Activated CD8-positive, alpha-beta T cell treated with anti-CD3 and anti-CD28 coated beads, Interleukin-2, amount 10 ng/mL, durations not matched to agents 7 days and 5 days (primary cell): ENCODE data around the gene KNTC1. TPM values are rescaled to one million over a fixed set of nuclear protein-coding genes. Genes with fewer than 3 reads are reported as not detected.
"Not testable (repeated sequence)": the region's sequence is repeated elsewhere in the genome, so short reads cannot be mapped to it uniquely, and the experiment has no call there.

Experiments used
- ATAC-seq: fragments of 150-1000 bp; cut with Tn5 transposase; one replicate; pipeline ENCODE4 v1.10.0; 2021; ENCODE audit warnings: moderate library complexity
- CTCF ChIA-PET: fragments of 350-600 bp; sonication (Branson Sonifier 250); formaldehyde crosslinking; loops from one replicate; lab custom pipeline; 2021; ENCODE audit warnings: antibody characterized with exemption; lab: Charles Lee
- POLR2A ChIA-PET: fragments of 350-600 bp; sonication (Branson Sonifier 250); formaldehyde crosslinking; loops from one replicate; lab custom pipeline; 2021; ENCODE audit warnings: antibody characterized with exemption; lab: Charles Lee
- DNase-seq: peaks from one replicate; pipeline ENCODE4 v3.0.0-alpha.2; 2020
- H3K27ac Mint-ChIP-seq: one replicate; pipeline ENCODE4 v1.8.0; 2021; ENCODE audit warnings: mild to moderate bottlenecking, mixed read lengths
- H3K27me3 Mint-ChIP-seq: one replicate; pipeline ENCODE4 v1.8.0; 2021; ENCODE audit warnings: low read depth, mixed read lengths
- H3K36me3 Mint-ChIP-seq: one replicate; pipeline ENCODE4 v1.8.0; 2021; ENCODE audit warnings: low read depth, mixed read lengths
- H3K4me1 Mint-ChIP-seq: one replicate; pipeline ENCODE4 v1.8.0; 2021; ENCODE audit warnings: low read depth, mixed read lengths
- H3K4me3 Mint-ChIP-seq: one replicate; pipeline ENCODE4 v1.8.0; 2021; ENCODE audit warnings: mild to moderate bottlenecking, mixed read lengths
- H3K9me3 Mint-ChIP-seq: one replicate; pipeline ENCODE4 v1.8.0; 2022; ENCODE audit warnings: mixed read lengths; ENCODE audit not compliant: insufficient read depth
- total RNA-seq, 2 experiments: library from RNA; stranded (reverse); gene quantifications; one replicate each; pipeline ENCODE4 v1.2.3, GENCODE V29; 2021

Gene KNTC1
- total RNA-seq, 2 experiments from 2014 or later = 139 to 147 TPM

- Mint-ChIP-seq H3K4me1 (peaks cover 7% of the 10 kb centered on the region), H3K36me3 (peaks cover 6% of the 10 kb centered on the region), H3K27me3 (no peaks in the 10 kb centered on the region), H3K4me3 (no peak overlapping the region), H3K9me3 (no peaks in the 10 kb centered on the region), H3K27ac (no peak overlapping the region)
- ATAC-seq (no peak), DNase-seq (no peak)
- ChIA-PET POLR2A (no interaction called here), CTCF (no interaction called here)
Measured at GRCh38 chr12:122651520-122652224, 124.6 kb downstream of the KNTC1 start.

DNA sequence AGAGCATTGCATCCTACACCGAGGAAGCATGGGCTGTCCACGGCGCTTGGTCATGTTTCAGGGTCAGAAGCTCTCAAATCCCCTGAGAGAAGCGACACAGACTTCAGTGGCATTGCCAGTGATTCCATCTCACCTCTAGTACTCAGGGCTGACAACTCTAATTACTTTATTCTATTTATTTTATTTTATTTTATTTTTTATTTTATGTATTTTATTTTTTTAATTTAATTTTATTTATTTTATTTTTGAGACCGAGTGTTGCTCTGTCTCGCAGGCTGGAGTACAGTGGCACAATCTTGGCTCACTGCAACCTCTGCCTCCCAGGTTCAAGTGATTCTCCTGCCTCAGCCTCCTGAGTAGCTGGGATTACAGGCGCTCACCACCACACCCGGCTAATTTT lies 126.2 kb downstream of the KNTC1 start:
- ATAC-seq, H3K27me3 Mint-ChIP-seq, CTCF ChIA-PET, H3K4me3 Mint-ChIP-seq, DNase-seq, H3K27ac Mint-ChIP-seq, H3K9me3 Mint-ChIP-seq, H3K36me3 Mint-ChIP-seq, H3K4me1 Mint-ChIP-seq: not testable (repeated sequence)
- POLR2A ChIA-PET = interaction anchor here (0.7 kb wide), 1 partner anchor 850 kb away, joined by 3 read pairs; no protein-coding TSS in a partner anchor

- POLR2A ChIA-PET = no interaction called here
- no peak for DNase-seq
- Mint-ChIP-seq H3K4me1 (no peaks in the 10 kb centered on the region), H3K4me3 (no peak overlapping the region), H3K27ac (no peak overlapping the region), H3K36me3 (no peaks in the 10 kb centered on the region), H3K9me3 (no peaks in the 10 kb centered on the region), H3K27me3 (no peaks in the 10 kb centered on the region)
- CTCF ChIA-PET = no interaction called here
- ATAC-seq = no peak
Measured at GRCh38 chr12:122656298-122656697, 129.2 kb downstream of the KNTC1 start.

DNA sequence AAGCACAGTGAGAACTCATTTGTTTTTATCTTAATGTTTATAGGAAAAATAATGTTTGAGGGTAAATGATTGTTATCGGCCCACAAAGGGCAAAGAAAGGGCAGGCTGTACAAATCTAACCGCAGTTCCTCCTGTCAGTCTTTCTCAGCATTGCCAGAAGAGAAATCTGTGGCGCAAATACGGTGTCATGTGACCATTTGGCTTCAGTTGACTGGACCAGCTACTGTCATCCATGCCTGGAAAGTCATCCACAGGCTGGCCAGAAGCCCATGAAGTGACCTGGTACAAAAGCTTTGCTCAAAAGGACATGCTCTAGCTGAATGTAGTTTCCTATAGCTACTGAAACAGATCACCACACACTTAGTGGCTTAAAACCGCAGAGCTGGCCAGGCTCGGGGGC lies 132.5 kb downstream of the KNTC1 start:
- DNase-seq (no peak), ATAC-seq (no peak)
- no peaks in the 10 kb centered on the region for H3K9me3 Mint-ChIP-seq
- ChIA-PET POLR2A (interaction anchor here (0.7 kb wide), 1 partner anchor 60 kb away, joined by 3 read pairs; no protein-coding TSS in a partner anchor), CTCF (no interaction called here)
- H3K27ac Mint-ChIP-seq = no peak overlapping the region
- H3K27me3 Mint-ChIP-seq = no peaks in the 10 kb centered on the region
- H3K4me1 Mint-ChIP-seq = no peaks in the 10 kb centered on the region
- H3K4me3 Mint-ChIP-seq = no peak overlapping the region
- peaks cover 2% of the 10 kb centered on the region for H3K36me3 Mint-ChIP-seq

- Mint-ChIP-seq H3K4me3 (no peak overlapping the region), H3K27ac (no peak overlapping the region), H3K4me1 (no peaks in the 10 kb centered on the region), H3K36me3 (peaks cover 2% of the 10 kb centered on the region), H3K9me3 (no peaks in the 10 kb centered on the region), H3K27me3 (no peaks in the 10 kb centered on the region)
- ChIA-PET CTCF (no interaction called here), POLR2A (no interaction called here)
- ATAC-seq = no peak
- DNase-seq = no peak
Measured at GRCh38 chr12:122661246-122661645, 134.2 kb downstream of the KNTC1 start.

DNA sequence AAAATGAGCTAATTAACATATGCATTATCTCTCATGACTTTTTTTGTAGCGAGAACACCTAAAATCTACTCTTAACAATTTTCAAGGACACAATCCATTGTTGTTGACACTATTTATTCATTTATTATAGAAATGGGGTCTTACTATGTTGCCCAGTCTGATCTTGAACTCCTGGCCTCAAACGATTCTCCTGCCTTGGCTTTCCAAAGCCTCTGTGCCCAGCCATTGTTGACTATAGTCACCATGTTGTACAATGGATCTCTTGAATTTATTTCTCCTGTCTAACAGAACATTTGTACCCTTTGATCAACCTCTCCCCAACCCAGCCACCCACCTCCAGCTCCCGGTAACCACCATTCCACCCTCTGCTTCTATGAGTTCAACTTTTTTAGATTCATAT lies 134.9 kb downstream of the KNTC1 start:
- no peaks in the 10 kb centered on the region for H3K27me3 Mint-ChIP-seq
- no peak overlapping the region for H3K27ac Mint-ChIP-seq
- H3K36me3 Mint-ChIP-seq = peaks cover 2% of the 10 kb centered on the region
- no peaks in the 10 kb centered on the region for H3K9me3 Mint-ChIP-seq
- DNase-seq (no peak), ATAC-seq (no peak)
- H3K4me3 Mint-ChIP-seq = no peak overlapping the region
- ChIA-PET POLR2A (no interaction called here), CTCF (no interaction called here)
- H3K4me1 Mint-ChIP-seq = no peaks in the 10 kb centered on the region

GRCh38 chr12:122665349-122665748 lies 138.3 kb downstream of the KNTC1 start:
- ChIA-PET CTCF (interaction anchor here (0.6 kb wide), 1 partner anchor 52 kb away, joined by 4 read pairs; no protein-coding TSS in a partner anchor), POLR2A (interaction anchor here (0.6 kb wide), 1 partner anchor 1650 kb away, joined by 3 read pairs; no protein-coding TSS in a partner anchor)
- ATAC-seq = no peak
- DNase-seq = no peak
- no peak overlapping the region for H3K27ac Mint-ChIP-seq
- no peaks in the 10 kb centered on the region for H3K27me3 Mint-ChIP-seq
- H3K4me1 Mint-ChIP-seq = no peaks in the 10 kb centered on the region
- no peaks in the 10 kb centered on the region for H3K9me3 Mint-ChIP-seq
- peaks cover 2% of the 10 kb centered on the region for H3K36me3 Mint-ChIP-seq
- no peak overlapping the region for H3K4me3 Mint-ChIP-seq

DNA sequence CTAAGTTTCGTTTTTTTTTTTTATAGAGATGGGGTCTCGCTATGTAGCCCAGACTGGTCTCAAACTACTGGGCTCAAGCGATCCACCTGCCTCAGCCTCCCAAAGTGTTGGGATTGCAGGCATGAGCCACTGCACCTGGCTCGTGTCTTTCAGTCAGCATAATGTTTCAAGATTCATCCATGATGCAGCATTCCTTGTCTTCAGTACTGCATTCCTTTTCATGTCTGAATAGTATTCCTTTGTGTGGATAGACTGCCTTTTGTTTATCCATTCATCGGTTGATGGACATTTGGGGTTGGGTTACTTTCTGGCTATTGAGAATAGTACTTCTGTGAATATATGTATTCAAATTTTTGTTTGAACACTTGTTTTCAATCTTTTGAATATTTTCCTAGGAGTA lies 138.7 kb downstream of the KNTC1 start:
- ChIA-PET POLR2A (interaction anchor here (0.6 kb wide), 1 partner anchor 1651 kb away, joined by 3 read pairs; no protein-coding TSS in a partner anchor), CTCF (interaction anchor here (0.6 kb wide), 1 partner anchor 52 kb away, joined by 4 read pairs; no protein-coding TSS in a partner anchor)
- H3K36me3 Mint-ChIP-seq = peaks cover 2% of the 10 kb centered on the region
- DNase-seq (no peak), ATAC-seq (no peak)
- H3K27me3 Mint-ChIP-seq = no peaks in the 10 kb centered on the region
- H3K27ac Mint-ChIP-seq = no peak overlapping the region
- H3K9me3 Mint-ChIP-seq = no peaks in the 10 kb centered on the region
- no peak overlapping the region for H3K4me3 Mint-ChIP-seq
- no peaks in the 10 kb centered on the region for H3K4me1 Mint-ChIP-seq

DNA sequence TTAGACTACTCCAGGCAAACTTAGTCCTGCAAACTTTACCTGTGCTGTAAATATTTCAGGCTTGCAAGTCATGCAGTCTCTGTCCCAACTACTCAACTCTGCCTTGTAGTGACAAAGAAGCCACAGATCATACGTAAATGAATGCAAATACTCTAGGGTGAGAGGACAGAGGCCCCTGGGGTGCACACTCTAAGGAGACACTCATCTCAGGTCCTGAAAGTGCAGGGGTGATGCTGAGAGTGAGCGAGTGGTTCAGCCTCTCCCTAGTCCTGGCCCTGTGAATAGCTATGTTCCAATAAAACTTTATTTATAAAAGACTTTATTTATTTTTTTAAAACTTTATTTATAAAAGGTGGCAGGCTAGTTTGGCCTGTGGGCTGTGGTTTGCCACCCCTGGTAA lies 141.2 kb downstream of the KNTC1 start:
- no peak overlapping the region for H3K27ac Mint-ChIP-seq
- H3K9me3 Mint-ChIP-seq = no peaks in the 10 kb centered on the region
- no peaks in the 10 kb centered on the region for H3K4me1 Mint-ChIP-seq
- POLR2A ChIA-PET = no interaction called here
- no peaks in the 10 kb centered on the region for H3K27me3 Mint-ChIP-seq
- ATAC-seq = no peak
- no peak overlapping the region for H3K4me3 Mint-ChIP-seq
- CTCF ChIA-PET = no interaction called here
- DNase-seq = no peak
- no peaks in the 10 kb centered on the region for H3K36me3 Mint-ChIP-seq

DNA sequence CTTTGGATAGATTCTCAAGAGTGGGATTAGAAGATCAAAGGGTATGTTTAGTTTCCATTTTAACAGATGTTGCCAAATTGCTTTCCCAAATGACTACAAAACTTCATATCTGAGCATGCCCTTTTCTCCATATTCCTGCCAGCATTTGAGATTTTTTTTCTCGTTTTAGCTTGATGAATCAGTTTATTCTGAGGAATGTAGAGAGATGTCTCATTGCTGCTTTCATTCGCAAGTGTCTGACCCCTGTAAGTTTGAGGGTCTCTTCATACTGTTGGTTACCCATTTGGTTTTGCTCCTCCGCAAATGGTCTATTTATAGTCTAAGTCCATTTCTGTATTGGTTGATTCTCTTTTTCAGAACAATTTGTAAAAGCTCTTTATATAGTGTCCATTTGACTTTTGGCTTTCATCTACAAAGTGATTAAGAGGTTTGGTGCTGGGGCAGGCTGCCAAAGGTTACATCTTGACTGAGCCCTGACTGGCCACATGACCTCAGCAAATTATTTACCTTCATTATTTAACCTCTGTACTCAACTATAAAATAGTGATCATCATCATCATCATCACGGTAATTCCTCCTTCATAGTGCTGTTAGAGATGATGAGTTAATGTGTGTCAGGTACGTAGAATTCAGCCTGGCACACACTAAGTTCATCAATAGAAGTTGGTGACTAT lies 142.5 kb downstream of the KNTC1 start:
- POLR2A ChIA-PET = no interaction called here
- ATAC-seq = no peak
- no peaks in the 10 kb centered on the region for H3K4me1 Mint-ChIP-seq
- no peak overlapping the region for H3K27ac Mint-ChIP-seq
- H3K9me3 Mint-ChIP-seq = no peaks in the 10 kb centered on the region
- no peaks in the 10 kb centered on the region for H3K36me3 Mint-ChIP-seq
- no peak for DNase-seq
- H3K27me3 Mint-ChIP-seq = no peaks in the 10 kb centered on the region
- H3K4me3 Mint-ChIP-seq = no peak overlapping the region
- CTCF ChIA-PET = no interaction called here

DNA sequence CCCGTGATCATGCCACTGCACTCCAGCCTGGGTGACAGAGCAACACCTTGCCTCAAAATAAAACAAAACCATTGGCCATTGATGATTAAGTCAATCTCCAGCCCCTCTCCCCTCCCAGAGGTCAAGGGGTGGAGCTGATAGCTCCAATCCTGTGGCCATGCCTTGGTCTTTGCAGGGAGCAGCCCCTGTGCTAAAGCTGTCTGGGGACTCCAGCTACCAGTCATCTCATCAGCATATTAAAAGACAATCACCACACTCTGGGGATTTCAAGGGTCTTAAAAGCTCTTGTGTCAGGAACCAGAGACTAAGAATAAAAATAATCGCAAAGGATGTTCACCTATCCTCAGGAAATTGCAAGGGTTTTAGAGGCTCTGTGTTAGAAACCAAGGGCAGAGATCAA lies 145.5 kb downstream of the KNTC1 start:
- H3K4me1 Mint-ChIP-seq = no peaks in the 10 kb centered on the region
- H3K9me3 Mint-ChIP-seq = no peaks in the 10 kb centered on the region
- H3K27me3 Mint-ChIP-seq = no peaks in the 10 kb centered on the region
- ChIA-PET POLR2A (no interaction called here), CTCF (interaction anchor here (2.0 kb wide), 1 partner anchor 80 kb away, joined by 4 read pairs; the partner anchor contains the start of gene DENR)
- H3K36me3 Mint-ChIP-seq = no peaks in the 10 kb centered on the region
- ATAC-seq = no peak
- no peak for DNase-seq
- no peak overlapping the region for H3K4me3 Mint-ChIP-seq
- H3K27ac Mint-ChIP-seq = no peak overlapping the region
